GM12878 (cell line): ENCODE measurements around the gene DHPS. TPM values are rescaled to one million over a fixed set of nuclear protein-coding genes. Genes with fewer than 3 reads are reported as not detected.

Source experiments
- ATF7 ChIP-seq: fragments of 450-650 bp; IDR thresholded peaks from 2 replicates; pipeline ENCODE4 v1.6.1; 2016; ENCODE audit warnings: low read depth, mild to moderate bottlenecking
- BACH1 ChIP-seq: fragments of 450-650 bp; IDR thresholded peaks from 2 replicates; pipeline ENCODE4 v1.6.1; 2017; ENCODE audit warnings: mild to moderate bottlenecking, borderline replicate concordance
- CHD2 ChIP-seq: IDR thresholded peaks from 2 replicates; pipeline ENCODE4 v1.6.1; 2011; ENCODE audit warnings: low read depth, low read length, improper control_type of control experiment, borderline replicate concordance
- EGR1 ChIP-seq, 2 experiments: IDR thresholded peaks; 1 replicate in 1 of 2; 2 replicates in 1 of 2; pipeline ENCODE4 v1.6.1; 2011 to 2012; ENCODE audit warnings: low read depth in 2 of 2, low read length in 2 of 2, borderline replicate concordance in 1 of 2, mild to moderate bottlenecking in 1 of 2, moderate library complexity in 1 of 2
- HCFC1 ChIP-seq: fragments of 150-350 bp; IDR thresholded peaks from 2 replicates; pipeline ENCODE4 v1.6.1; 2014; ENCODE audit warnings: low read length
- IKZF2 ChIP-seq, 2 experiments: fragments of 450-650 bp; IDR thresholded peaks; 2 replicates each; pipeline ENCODE4 v1.6.1; 2017; ENCODE audit warnings: mild to moderate bottlenecking in 2 of 2, moderate library complexity in 2 of 2
- NR2C1 ChIP-seq: fragments of 450-650 bp; IDR thresholded peaks from 2 replicates; pipeline ENCODE4 v1.6.1; 2017; ENCODE audit warnings: antibody characterized with exemption, mild to moderate bottlenecking, moderate library complexity
- PML ChIP-seq: IDR thresholded peaks from 2 replicates; pipeline ENCODE4 v1.6.1; 2012; ENCODE audit warnings: low read length, inconsistent platforms
- POLR2AphosphoS2 ChIP-seq: IDR thresholded peaks from 2 replicates; pipeline ENCODE4 v1.6.1; 2011; ENCODE audit warnings: low read depth, mild to moderate bottlenecking, low read length, improper control_type of control experiment, moderate library complexity
- STAT3 ChIP-seq: IDR thresholded peaks from 2 replicates; pipeline ENCODE4 v1.6.1; 2011; ENCODE audit warnings: low read depth, low read length, improper control_type of control experiment
- YY1 ChIP-seq: IDR thresholded peaks from 2 replicates; pipeline ENCODE4 v1.6.1; 2011; ENCODE audit warnings: low read depth, mild to moderate bottlenecking, low read length
- ZNF207 ChIP-seq: fragments of 450-650 bp; IDR thresholded peaks from 2 replicates; pipeline ENCODE4 v1.6.1; 2014; ENCODE audit warnings: antibody characterized with exemption, mild to moderate bottlenecking, borderline replicate concordance
- ZNF384 ChIP-seq: IDR thresholded peaks from 2 replicates; pipeline ENCODE4 v1.6.1; 2012; ENCODE audit warnings: low read depth, mild to moderate bottlenecking, low read length, improper control_type of control experiment, borderline replicate concordance
- polyA plus RNA-seq, 11 experiments: library from polyadenylated mRNA; depleted of rRNA in 4 of 11; unstranded in 6 of 11; stranded (reverse) in 5 of 11; fragments of >200 nt; fragmentation: Nextera tagmentation in 4 of 11; fragmentation: Illumina TruSeq in 1 of 11; extraction: Ambion mirVana in 4 of 11; extraction: Trizol in 1 of 11; gene quantifications; 1 replicate in 1 of 11; 2 replicates in 10 of 11; pipeline versions ENCODE4 v1.2.1 to v1.2.3, GENCODE V29; 2011 to 2016; ENCODE audit warnings: inconsistent platforms in 2 of 11, missing spikeins in 2 of 11, low read depth in 1 of 11
- total RNA-seq, 4 experiments: library from RNA; depleted of rRNA in 3 of 4; stranded (reverse); fragments of >200 nt in 3 of 4; fragmentation: Illumina TruSeq in 1 of 4; extraction: Trizol in 1 of 4; gene quantifications; 2 replicates each; pipeline versions ENCODE4 v1.2.1 to v1.2.3, GENCODE V29; 2013 to 2021
- TF ChIP-seq, protein P1 (sequence below): fragments of 450-650 bp; IDR thresholded peaks from 2 replicates; pipeline ENCODE4 v1.6.1; 2016; ENCODE audit warnings: mild to moderate bottlenecking
- TF ChIP-seq, protein P2 (sequence below): IDR thresholded peaks from 2 replicates; pipeline ENCODE4 v1.6.1; 2012; ENCODE audit warnings: low read depth, low read length, improper control_type of control experiment
- TF ChIP-seq, protein P3 (sequence below): fragments of 450-650 bp; IDR thresholded peaks from 2 replicates; pipeline ENCODE4 v1.6.1; 2017; ENCODE audit warnings: low read depth, mild to moderate bottlenecking, moderate library complexity
- TF ChIP-seq, protein P4 (sequence below): IDR thresholded peaks from 2 replicates; pipeline ENCODE4 v1.6.1; 2012; ENCODE audit warnings: low read depth, low read length, improper control_type of control experiment
- TF ChIP-seq, protein P5 (sequence below): fragments of 450-650 bp; IDR thresholded peaks from 2 replicates; pipeline ENCODE4 v1.6.1; 2017; ENCODE audit warnings: mild to moderate bottlenecking
- TF ChIP-seq, protein P6 (sequence below): fragments of 450-650 bp; IDR thresholded peaks from 2 replicates; pipeline ENCODE4 v1.6.1; 2018; ENCODE audit warnings: mild to moderate bottlenecking, low read depth, moderate library complexity; ENCODE audit not compliant: partially characterized antibody

The DHPS gene
- total and polyA plus RNA-seq, 10 of the 15 experiments (the other 5 are each of a cell fraction or from before 2014, with no cell fraction given) = 36.4 to 104 (median 83.4) TPM

DNA sequence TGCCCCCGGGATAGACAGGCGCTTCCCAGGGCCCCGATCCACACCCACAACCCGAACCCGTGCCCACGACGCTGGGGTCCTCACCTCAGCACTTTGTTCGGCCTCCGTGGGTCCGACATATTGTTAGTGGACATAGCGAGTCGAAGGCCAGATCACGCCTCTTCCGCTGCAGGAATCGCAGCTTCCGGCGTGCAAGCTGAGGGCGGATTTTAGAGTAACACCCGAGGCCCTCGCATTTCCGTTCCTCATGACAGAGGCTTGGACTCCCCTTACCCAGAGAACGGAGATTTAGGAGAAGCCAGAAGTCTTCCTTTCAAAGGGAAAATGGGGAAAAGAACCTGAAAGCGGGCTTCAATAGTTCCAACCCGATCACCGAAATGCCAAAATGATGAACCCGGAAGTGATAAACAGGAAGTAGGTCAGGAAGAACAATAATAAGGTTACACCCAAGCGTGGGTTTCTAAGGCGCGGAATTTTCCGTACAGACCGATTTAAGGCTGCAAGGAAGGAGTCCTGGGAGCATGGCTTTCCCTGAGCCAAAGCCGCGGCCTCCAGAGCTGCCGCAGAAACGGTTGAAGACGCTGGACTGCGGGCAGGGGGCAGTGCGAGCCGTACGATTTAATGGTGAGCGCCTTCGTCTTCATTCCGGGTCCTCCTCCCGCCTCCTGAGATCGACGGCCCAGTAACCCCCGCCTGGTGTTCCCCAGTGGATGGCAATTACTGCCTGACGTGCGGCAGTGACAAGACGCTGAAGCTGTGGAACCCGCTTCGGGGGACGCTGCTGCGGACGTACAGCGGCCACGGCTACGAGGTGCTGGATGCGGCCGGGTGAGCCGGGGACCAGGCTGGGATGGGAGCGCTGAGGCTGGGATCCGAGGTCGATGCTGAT is 12.2 kb downstream of the DHPS start (continued):
- TF ChIP-seq, protein P1, sequence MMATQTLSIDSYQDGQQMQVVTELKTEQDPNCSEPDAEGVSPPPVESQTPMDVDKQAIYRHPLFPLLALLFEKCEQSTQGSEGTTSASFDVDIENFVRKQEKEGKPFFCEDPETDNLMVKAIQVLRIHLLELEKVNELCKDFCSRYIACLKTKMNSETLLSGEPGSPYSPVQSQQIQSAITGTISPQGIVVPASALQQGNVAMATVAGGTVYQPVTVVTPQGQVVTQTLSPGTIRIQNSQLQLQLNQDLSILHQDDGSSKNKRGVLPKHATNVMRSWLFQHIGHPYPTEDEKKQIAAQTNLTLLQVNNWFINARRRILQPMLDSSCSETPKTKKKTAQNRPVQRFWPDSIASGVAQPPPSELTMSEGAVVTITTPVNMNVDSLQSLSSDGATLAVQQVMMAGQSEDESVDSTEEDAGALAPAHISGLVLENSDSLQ = peak; percentile 83
- peak; percentile 89 for TF ChIP-seq YY1
- TF ChIP-seq, protein P2, sequence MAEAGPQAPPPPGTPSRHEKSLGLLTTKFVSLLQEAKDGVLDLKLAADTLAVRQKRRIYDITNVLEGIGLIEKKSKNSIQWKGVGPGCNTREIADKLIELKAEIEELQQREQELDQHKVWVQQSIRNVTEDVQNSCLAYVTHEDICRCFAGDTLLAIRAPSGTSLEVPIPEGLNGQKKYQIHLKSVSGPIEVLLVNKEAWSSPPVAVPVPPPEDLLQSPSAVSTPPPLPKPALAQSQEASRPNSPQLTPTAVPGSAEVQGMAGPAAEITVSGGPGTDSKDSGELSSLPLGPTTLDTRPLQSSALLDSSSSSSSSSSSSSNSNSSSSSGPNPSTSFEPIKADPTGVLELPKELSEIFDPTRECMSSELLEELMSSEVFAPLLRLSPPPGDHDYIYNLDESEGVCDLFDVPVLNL = no peak
- peak; percentile 57; the same call in 1 of the 2 replicates for TF ChIP-seq POLR2AphosphoS2
- TF ChIP-seq, protein P3, sequence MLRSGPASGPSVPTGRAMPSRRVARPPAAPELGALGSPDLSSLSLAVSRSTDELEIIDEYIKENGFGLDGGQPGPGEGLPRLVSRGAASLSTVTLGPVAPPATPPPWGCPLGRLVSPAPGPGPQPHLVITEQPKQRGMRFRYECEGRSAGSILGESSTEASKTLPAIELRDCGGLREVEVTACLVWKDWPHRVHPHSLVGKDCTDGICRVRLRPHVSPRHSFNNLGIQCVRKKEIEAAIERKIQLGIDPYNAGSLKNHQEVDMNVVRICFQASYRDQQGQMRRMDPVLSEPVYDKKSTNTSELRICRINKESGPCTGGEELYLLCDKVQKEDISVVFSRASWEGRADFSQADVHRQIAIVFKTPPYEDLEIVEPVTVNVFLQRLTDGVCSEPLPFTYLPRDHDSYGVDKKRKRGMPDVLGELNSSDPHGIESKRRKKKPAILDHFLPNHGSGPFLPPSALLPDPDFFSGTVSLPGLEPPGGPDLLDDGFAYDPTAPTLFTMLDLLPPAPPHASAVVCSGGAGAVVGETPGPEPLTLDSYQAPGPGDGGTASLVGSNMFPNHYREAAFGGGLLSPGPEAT = peak; percentile 99
- TF ChIP-seq PML = peak; percentile 86; the same call in 1 of the 2 replicates
- TF ChIP-seq, protein P4, sequence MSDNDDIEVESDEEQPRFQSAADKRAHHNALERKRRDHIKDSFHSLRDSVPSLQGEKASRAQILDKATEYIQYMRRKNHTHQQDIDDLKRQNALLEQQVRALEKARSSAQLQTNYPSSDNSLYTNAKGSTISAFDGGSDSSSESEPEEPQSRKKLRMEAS = no peak; the same call in none of the 2 replicates
- TF ChIP-seq ATF7 = peak; percentile 79
- TF ChIP-seq, protein P5, sequence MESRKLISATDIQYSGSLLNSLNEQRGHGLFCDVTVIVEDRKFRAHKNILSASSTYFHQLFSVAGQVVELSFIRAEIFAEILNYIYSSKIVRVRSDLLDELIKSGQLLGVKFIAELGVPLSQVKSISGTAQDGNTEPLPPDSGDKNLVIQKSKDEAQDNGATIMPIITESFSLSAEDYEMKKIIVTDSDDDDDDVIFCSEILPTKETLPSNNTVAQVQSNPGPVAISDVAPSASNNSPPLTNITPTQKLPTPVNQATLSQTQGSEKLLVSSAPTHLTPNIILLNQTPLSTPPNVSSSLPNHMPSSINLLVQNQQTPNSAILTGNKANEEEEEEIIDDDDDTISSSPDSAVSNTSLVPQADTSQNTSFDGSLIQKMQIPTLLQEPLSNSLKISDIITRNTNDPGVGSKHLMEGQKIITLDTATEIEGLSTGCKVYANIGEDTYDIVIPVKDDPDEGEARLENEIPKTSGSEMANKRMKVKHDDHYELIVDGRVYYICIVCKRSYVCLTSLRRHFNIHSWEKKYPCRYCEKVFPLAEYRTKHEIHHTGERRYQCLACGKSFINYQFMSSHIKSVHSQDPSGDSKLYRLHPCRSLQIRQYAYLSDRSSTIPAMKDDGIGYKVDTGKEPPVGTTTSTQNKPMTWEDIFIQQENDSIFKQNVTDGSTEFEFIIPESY = peak; percentile 14; the same call in 1 of the 2 replicates
- peak; percentile 83 for TF ChIP-seq HCFC1
- peak; percentile 97 for TF ChIP-seq NR2C1
- no peak for TF ChIP-seq ZNF384
- no peak for TF ChIP-seq BACH1
- TF ChIP-seq, protein P6, sequence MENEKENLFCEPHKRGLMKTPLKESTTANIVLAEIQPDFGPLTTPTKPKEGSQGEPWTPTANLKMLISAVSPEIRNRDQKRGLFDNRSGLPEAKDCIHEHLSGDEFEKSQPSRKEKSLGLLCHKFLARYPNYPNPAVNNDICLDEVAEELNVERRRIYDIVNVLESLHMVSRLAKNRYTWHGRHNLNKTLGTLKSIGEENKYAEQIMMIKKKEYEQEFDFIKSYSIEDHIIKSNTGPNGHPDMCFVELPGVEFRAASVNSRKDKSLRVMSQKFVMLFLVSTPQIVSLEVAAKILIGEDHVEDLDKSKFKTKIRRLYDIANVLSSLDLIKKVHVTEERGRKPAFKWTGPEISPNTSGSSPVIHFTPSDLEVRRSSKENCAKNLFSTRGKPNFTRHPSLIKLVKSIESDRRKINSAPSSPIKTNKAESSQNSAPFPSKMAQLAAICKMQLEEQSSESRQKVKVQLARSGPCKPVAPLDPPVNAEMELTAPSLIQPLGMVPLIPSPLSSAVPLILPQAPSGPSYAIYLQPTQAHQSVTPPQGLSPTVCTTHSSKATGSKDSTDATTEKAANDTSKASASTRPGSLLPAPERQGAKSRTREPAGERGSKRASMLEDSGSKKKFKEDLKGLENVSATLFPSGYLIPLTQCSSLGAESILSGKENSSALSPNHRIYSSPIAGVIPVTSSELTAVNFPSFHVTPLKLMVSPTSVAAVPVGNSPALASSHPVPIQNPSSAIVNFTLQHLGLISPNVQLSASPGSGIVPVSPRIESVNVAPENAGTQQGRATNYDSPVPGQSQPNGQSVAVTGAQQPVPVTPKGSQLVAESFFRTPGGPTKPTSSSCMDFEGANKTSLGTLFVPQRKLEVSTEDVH = peak; percentile 100
- TF ChIP-seq STAT3 = no peak
- TF ChIP-seq EGR1 (IDR thresholded peaks at IDR 0.05; ENCODE audit: borderline replicate concordance in 1 of 2, low read depth in 2 of 2, low read length in 2 of 2) = peak in 1 of 2 experiments; percentile 16; a peak in 1 of 3 replicates
- TF ChIP-seq CHD2 = no peak; the same call in 1 of the 2 replicates
- peak; percentile 95 for TF ChIP-seq ZNF207
- TF ChIP-seq IKZF2 (IDR thresholded peaks at IDR 0.05) = peak; percentile 21 to 55; a peak in 1 of 4 replicates
